Measurements from ENCODE around the gene IRAK2. TPM values are rescaled to one million over a fixed set of nuclear protein-coding genes. Genes with fewer than 3 reads are reported as not detected.
"Not testable (repeated sequence)": the region's sequence is repeated elsewhere in the genome, so short reads cannot be mapped to it uniquely, and the experiment has no call there.

IRAK2 gene
- total RNA-seq, 1 experiment from 2014 or later: 2.2 TPM

DNA sequence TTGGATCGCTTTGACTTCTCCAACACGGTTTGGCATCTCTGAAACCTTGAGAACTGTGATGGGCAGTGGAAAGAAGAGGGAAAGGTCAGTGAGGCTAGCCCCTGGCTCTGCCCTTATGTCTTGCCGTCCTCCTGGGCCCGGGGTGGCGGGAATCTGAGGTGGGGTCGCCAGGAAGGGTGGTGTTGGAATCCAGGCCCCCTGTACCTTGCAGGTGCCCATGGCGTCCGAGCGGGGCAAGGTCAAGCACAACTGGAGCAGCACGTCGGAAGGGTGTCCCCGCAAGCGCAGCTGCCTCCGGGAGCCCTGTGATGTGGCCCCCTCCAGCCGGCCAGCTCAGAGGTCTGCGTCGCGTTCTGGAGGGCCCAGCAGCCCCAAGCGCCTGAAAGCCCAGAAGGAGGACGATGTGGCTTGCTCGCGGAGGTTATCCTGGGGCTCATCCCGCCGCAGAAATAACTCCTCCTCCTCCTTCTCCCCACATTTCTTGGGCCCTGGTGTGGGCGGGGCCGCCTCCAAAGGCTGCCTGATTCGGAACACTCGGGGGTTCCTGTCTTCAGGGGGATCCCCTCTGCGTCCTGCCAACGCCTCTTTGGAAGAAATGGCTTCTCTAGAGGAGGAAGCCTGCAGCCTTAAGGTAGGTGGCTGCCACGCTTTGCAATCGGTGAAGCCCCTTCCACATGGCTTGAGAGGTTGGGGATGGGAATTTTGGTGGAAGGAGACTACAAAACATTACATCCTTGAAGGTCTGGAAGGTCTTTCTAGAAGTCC is 84.4 kb downstream of the IRAK2 start:
- DNase-seq (ENCODE audit: extremely low read depth, low read depth): no peak

DNA sequence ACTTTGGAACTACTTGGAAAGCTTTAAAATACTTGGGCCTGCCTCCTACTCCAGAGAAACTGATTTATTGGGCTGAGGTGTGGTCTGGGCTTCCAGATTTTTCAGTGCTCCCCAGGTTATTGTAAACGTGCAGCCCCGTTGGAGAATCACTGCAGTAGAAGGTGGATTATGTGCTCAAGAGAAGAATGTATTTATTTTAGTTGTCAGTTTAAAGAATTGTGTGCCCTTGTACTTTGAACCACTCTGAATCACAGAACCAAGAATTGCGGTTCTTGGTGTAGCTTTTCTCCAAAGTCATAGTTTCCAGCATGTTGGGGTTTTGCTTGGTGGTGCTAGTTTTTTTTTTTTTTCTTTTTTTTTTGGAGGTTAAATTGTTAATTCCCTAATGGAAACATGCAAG is 85.1 kb downstream of the IRAK2 start:
- no peak for DNase-seq (ENCODE audit: extremely low read depth, low read depth)

DNA sequence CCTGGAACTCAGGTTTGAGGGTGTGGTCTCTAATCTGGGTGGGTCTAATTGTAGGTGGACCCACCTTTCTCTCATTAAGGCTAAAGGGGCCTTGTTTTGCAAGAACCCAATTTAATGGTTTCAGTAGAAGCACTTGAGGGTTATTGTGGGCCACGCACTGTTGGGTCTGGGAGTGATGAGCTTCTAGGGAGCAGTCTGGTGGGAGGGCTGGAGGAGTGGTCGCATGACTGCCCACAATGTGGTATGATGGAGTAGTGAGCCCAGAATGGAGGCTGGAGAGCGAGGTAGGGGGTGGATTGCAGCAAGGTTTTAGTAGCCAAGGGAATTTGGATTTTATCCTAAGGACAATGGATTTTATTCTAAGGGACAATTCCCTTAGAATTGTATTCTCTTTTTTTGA is 86.3 kb downstream of the IRAK2 start:
- DNase-seq (ENCODE audit: extremely low read depth, low read depth): no peak

DNA sequence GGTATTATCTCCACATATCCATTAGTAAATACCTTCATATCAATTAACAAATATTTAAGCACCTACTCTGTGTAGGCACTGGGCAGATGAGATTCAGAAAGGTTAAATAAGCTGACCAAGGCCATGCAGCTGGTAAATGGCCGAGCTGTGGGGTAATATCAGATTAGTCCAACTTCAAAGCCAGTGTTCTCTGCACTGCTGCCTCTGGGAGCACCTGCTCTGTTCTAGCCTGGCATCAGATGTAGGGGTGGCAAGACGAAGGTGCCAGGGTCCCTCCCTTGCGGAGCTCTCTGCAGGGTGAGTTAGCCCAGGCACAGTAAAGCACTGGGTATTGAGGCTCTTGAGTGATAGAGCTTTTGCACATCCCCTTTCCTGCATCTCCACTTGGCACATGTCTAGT is 89.0 kb downstream of the IRAK2 start:
- no peak for DNase-seq (ENCODE audit: extremely low read depth, low read depth)

DNA sequence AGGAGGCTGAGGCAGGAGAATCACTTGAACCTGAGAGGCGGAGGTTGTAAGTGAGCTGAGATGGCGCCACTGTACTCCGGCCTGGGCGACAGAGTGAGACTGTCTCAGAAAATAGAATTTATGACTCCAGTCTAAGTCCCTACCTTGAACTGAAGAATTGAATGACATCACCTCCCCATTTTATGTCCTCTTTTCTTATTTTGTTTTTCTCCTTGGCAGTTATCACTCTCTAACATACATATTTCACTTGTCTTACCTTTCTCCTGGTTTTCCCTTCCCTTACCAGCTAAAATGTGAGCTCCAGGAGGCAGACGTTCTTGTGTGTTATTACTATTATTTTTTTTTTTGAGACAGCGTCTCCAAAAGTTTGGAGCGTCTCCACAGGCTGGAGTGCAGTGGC is 91.1 kb downstream of the IRAK2 start:
- no peak for DNase-seq (ENCODE audit: extremely low read depth, low read depth)

DNA sequence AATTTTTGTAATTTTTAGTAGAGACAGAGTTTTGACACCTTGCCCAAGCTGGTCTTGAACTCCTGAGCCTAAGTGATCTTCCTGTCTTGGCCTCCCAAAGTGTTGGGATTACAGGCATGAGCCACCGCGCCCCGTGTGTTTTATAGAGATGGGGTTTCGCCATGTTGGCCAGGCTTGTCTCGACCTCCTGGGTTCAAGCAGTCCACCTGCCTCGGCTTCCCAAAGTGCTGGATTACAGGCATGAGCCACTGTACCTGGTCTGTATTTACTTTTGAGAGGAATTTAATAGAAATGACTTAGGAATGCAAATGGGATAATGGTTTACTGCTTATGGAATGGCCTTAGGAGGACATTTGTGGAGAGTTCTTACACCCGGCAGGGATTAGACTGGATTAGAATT is 94.3 kb downstream of the IRAK2 start:
- DNase-seq (ENCODE audit: extremely low read depth, low read depth): no peak

DNA sequence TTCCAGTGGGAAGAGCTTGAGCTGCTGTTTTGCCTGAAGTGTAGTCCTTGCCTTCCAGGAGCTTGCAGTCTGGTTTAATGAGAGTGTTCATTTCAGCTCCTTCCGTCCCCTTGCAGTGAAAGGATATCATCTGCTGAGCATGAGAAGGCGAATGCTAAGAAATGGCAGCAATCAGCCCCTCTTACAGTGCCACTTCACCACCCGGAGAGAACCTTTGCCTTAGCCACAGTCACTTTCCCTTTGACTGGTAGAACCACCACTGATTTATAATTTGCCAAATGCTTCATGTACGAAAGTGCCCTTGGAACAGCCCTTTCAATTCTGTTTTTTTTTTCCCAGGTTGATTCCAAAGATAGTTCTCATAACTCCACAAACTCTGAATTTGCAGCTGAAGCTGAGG is 95.1 kb downstream of the IRAK2 start:
- no peak for DNase-seq (ENCODE audit: extremely low read depth, low read depth)

DNA sequence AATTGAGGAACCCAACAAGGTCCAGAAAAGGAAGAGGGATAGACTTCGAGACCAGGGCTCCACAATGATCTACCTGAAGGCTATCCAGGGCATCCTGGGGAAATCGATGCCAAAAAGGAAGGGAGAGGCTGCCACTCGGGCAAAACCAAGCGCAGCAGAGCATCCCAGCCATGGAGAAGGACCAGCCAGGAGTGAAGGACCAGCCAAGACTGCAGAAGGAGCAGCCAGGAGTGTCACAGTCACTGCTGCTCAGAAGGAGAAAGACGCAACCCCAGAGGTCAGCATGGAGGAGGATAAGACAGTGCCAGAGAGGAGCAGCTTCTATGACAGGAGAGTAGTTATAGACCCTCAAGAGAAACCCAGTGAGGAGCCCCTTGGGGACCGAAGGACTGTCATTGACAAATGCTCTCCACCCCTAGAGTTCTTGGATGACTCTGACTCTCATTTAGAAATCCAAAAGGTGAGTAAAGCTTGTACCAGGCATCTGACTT is 95.5 kb downstream of the IRAK2 start:
- no peak for DNase-seq (ENCODE audit: extremely low read depth, low read depth)

DNA sequence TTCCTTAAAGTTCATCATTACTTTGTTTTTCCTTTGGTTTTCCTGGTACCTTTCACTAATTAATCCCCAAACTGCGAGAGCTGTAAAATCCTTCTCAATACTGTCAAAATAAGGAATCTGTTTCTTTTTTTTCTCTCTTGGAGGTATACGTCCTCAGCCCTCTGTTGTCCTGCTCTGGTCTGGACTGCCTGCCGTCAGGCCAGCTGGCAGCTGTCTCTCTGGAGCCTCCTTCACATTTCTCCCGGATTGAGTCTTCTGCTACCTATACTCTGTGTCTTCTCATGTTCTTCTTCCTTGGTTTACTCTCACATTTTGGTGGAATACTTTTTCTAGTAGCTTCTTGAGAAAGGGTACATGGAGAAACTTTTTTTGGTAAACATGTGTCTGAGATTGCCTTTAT is 97.3 kb downstream of the IRAK2 start:
- DNase-seq (ENCODE audit: extremely low read depth, low read depth): no peak

DNA sequence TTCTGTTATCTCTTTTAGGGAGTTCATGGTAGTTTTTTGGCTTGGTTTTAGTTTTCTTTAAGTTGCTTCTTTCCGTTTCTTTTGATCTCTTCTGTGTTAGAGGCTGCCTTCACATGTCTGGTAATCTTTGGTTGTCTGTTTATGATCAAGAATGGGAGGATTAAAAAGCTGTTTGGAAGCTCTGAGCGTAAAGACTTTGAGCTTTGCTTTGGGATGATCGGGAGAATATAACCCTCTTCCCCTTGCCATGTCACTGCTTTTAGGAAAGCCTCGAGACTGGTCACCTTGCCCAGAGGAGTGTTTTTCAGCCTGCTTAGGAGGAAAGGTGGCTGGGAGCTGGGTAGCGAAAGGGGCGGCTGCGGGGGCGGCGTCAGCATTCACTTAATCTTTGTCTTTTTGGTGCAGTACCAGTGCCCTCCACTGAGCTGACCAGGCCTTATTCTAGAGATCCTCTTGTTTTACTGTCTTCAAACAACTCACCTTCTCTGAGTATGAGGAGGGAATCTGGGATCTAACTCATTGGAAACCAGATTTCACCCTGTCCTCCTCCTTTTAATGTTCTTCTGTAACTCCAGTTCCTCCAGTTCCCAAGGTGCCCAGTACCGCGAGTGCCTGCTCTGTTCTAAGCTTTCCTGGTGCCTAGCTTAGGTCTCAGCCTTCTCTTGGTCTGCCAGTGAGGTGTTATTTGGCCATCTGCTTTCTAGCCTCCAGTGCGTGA is 99.1 kb downstream of the IRAK2 start:
- no peak for DNase-seq (ENCODE audit: extremely low read depth, low read depth)

DNA sequence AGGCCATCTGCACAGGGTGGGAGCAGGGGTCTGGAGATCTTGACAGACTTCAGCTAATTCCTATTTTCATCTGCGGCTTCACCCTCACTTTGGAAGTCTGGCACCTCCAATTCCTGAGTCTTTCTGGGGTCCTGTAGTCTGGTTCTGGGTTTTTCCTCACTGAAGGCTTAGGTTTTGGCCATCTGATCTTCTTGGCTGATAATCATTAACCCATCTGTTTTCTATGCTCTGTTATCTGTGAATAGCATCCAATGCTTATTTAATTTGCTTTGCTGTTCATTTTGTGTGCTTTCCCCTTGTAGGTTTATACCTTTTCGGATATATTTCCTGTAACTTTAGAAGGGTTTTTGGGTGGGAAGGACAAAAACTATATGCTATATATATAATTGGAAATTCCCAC is 101.1 kb downstream of the IRAK2 start:
- no peak for DNase-seq (ENCODE audit: extremely low read depth, low read depth)

DNA sequence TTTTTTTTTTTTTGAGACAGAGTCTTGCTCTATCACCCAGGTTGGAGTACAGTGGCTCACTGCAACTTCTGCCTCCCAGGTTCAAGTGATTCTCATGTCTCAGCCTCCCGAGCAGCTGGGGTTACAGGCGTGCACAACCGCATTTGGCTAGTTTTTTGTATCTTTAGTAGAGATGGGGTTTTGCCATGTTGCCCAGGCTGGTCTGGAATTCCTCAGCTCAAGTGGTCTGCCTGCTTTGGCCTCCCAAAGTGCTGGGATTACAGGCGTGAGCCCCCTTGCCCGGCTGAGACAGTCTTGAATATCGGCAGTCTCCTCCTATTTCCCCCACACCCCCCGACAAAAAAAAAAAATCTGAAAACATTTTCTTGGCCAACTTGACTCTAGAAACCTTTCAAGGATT is 102.2 kb downstream of the IRAK2 start:
- not testable (repeated sequence) for DNase-seq (ENCODE audit: extremely low read depth, low read depth)

DNA sequence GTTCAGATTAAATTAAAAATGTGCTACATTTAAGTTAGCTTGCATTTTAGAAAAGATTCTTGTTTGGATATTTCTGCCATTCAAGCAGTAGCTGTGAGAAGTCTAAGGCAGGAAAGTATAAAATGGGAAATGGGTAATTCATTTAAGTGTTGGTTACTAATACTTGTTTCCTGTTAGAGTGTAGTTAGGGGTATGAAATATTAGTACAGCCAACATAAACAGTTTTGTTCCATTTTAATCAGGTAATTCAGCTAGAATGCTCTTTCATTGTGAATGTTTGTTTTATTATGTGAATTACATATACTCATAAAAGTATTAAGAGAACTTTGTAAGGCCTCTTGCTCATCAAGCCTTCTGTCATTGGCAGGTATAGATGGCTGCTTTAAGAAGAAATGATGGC is 103.4 kb downstream of the IRAK2 start:
- DNase-seq (ENCODE audit: extremely low read depth, low read depth): no peak

DNA sequence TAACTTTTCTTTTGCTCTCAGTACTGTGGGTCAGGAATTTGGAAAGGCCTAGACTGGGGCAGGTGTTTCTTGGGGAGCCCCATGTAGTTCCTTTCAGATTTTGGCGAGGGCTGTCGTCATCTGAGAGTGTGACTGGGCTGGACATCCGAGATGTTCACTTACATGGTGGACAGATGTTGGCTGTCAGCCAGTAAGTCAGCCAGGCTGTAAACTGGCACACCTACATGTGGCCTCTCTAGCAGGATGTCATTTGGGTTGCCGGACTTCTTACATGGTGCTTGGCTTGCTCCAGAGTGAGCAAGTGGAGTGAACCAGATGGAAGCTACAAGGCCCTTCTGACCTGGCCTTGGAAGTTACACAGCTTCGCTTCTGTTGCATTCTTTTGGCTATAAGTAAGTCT is 104.2 kb downstream of the IRAK2 start:
- no peak for DNase-seq (ENCODE audit: extremely low read depth, low read depth)

DNA sequence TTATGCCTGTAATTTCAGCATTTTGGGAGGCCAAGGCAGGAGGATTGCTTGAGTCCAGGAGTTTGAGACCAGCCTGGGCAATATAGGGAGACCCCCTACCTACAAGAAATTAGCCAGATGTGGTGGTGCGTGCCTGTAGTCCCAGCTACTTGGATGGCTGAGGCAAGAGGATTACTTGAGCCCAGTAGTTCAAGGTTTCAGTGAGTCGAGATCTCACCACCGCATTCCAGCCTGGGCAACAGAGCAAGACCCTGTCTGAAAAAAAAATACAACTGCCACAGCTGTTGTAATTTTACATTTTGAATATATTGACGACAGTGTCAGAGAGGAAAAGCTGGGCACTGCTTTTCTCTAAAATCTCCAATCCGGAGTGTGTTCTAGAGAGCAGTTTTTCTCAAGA is 104.7 kb downstream of the IRAK2 start:
- DNase-seq (ENCODE audit: extremely low read depth, low read depth): no peak

DNA sequence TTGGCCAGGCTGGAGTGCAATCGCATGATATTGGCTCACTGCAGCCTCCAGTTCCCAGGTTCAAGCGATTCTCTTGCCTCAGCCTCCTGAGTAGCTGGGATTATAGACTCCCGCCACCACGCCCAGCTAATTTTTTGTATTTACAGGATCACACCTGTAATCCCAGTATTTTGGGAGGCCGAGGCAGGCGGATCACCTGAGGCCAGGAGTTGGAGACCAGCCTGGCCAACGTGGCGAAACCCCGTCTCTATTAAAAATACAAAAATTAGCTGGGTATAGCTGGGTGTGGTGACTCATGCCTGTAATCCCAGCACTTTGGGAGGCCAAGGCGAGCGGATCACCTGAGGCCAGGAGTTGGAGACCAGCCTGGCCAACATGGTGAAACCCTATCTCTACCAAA is 107.8 kb downstream of the IRAK2 start:
- DNase-seq (ENCODE audit: extremely low read depth, low read depth): not testable (repeated sequence)

DNA sequence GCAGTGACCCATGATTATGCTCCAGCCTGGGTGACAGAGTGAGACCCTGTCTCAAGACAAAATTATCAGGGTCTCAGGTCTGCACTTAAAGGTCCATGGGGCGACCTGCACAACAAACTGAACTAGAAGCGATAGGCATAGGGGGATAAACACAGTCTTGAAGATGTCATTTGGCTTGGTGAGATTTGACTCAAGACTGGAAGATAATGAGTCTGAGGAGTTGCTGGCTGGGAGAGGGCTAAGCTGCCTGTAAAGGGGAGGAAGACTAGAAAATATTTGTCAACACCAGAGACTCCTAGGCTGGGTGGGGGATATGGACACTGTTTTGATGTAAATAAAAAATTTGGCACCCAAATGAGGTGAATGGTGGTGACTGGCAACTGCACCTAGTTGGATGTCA is 108.3 kb downstream of the IRAK2 start:
- no peak for DNase-seq (ENCODE audit: extremely low read depth, low read depth)

DNA sequence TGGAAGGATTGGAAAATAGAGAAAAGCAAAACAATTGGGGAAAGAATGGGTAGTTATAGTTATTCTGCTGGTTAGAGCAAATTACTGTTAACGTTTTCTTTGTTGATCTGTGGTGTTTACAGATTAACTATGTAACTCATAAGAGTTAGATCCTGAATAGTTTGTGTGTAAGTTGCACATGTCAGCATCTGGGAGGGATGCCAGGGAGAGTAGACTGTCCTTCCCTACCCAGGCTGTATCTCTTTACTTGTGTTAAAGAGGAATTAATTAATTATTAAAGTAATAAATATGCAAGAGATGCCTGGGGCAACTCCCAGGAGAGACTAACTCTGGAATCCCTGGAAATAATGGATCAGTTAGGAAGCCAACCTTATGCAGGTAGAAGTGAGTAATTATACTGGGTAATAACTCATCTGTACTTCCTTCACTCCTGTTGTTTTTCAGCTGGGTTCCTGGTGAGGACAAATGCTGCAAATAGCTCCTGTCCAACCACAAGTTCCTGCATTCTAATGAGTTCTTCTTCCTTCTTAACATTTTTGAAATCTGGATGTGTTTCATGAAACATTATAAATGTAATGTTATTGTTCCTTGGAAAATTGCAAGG is 109.1 kb downstream of the IRAK2 start:
- no peak for DNase-seq (ENCODE audit: extremely low read depth, low read depth)

DNA sequence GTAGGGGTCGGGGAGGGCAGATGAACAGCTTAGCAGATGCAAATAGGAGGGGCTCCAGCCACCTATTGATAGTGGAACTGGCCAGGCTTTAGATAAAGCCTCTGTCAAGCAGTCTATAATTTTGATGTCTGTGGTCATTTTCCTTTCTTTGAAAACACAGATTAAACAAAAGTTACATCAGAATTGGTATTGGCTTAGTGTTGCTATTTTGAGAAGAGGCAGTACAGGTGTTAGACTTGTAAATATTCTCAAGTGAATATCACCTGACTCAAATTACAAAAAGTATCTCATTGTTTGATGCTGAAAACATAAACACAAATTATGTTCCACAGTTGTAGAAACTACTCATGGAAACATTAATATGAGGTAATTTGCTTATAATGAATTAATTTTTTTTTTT is 109.9 kb downstream of the IRAK2 start:
- no peak for DNase-seq (ENCODE audit: extremely low read depth, low read depth)

DNA sequence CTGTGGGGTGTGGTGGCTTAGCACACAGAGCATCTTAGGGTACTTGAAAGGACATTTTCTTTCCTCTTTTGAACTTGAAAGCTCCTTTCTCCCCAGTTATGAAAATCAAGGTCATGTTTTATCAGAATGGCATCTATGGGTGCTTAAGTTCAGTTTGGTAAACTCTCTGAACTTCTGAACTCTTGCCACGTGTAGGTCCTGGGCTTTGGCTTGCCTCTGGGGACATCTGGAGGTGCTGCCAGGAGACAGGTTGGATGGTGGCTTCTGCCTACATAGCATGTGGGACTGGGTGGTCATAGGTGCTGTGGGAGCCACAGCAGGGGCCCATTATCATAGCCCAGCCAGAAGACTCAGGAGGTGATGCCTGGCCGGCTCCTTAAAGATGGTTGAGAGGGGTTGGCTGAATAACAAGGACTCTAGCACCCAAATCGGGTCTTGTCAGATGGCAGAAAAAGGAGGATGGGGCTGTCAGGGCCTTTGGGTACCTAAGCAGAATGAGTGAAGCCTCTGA is 112.5 kb downstream of the IRAK2 start:
- DNase-seq (ENCODE audit: extremely low read depth, low read depth): no peak

DNA sequence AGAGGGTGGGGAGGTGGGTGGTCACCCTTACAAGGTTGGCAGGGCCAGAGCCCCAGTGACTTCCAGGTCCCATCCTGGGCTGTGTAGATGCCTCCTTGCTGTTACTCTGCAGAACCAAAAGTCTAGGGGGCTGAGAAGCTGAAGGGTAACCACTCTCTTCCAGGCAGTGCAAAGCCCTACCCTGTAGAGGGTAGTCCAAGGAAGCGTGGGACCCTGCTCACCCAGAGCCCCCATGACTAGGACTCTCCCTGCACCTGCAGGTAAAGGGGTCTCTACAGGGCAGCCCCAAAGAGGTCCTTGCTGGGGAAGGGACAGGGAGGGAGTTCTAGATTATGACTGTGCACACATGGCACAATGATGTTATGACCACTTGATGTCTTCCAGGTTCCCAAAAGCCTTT is 113.8 kb downstream of the IRAK2 start:
- DNase-seq (ENCODE audit: extremely low read depth, low read depth): no peak

Measured in NCI-H460 (cell line).